Right atrium auricular region (tissue), 2 donors: ENCODE data around the gene ANKRD9. TPM values are rescaled to one million over a fixed set of nuclear protein-coding genes. Genes with fewer than 3 reads are reported as not detected.
A peak's percentile ranks its signal among the peaks of the same experiment; 100 is the strongest.

Experiments
- DNase-seq: peaks from one replicate; pipeline ENCODE4 v3.0.0-alpha.2; 2019; ENCODE audit warnings: low spot score
- H3K27ac ChIP-seq, 2 donors: fragments of 200-600 bp; sonication (generic); 1 replicate in 1 of 2; 2 replicates in 1 of 2; pipeline ENCODE4 v1.5.1; 2016 to 2019
- H3K27me3 ChIP-seq, 2 donors: fragments of 200-600 bp; sonication (generic); one replicate each; pipeline versions ENCODE4 v1.5.1 to v1.6.0; 2017 to 2019
- H3K36me3 ChIP-seq: fragments of 200-600 bp; sonication (generic); one replicate; pipeline ENCODE4 v1.5.1; 2016
- H3K4me1 ChIP-seq, 2 donors: fragments of 200-600 bp; sonication (generic); one replicate each; pipeline versions ENCODE4 v1.5.1 to v1.6.0; 2017 to 2019
- H3K4me3 ChIP-seq, 2 donors: fragments of 200-600 bp; sonication (generic); 1 replicate in 1 of 2; 2 replicates in 1 of 2; pipeline ENCODE4 v1.5.1; 2017 to 2019; ENCODE audit warnings: mild to moderate bottlenecking in 1 of 2, moderate library complexity in 1 of 2
- H3K9me3 ChIP-seq, 2 donors: fragments of 200-600 bp; sonication (generic); one replicate each; pipeline ENCODE4 v1.5.1; 2019
- total RNA-seq, 2 donors: library from RNA; depleted of rRNA; stranded (reverse); fragments of >200 nt; gene quantifications; one replicate each; pipeline ENCODE4 v1.1.0, GENCODE V29; 2016
- TF ChIP-seq, protein P1 (sequence below), 2 donors: fragments of 200-600 bp; sonication (generic); IDR thresholded peaks; one replicate each; pipeline ENCODE4 v1.5.1; 2019; ENCODE audit warnings: antibody characterized with exemption in 2 of 2

Gene ANKRD9
- total RNA-seq, 2 donors from 2014 or later, result 144 to 158 TPM

DNA sequence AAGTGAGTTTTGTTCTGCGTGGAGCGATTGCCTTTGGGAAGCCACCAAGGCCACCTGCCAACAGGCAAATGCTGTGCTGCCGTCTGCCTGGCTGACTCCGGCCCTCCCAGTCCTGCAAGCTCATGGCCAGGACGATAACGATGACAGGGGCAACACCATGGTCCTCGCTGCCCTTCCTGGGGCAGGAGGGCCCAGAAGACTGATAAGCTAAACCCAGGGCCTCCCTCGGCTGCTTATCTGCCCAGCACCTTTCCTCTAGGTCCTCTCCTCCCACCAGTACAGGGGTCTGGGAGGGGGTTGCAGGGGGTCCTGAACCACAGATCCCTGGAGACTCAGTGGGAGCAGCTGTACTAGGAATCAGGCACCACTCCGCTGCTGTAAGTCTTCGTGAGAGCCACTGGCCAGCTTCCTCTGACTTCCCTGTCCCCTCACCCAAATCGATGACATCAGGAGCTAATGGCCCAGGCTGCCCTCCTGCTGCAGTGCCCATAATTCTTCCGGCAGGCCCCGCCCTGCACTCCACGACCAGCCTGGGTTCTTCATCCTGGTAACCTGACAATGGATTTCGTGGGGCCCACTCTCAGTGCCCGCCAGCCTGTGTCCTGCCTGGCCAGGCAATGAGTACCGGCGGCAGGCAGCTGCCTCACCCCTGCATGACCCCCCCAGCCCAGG, 5.1 kb downstream of the ANKRD9 start:
- H3K4me1 ChIP-seq, result peaks cover 0 to 53% of the 10 kb centered on the region in 2 donors
- DNase-seq, result no peak
- no peak overlapping the region for H3K4me3 ChIP-seq
- peaks cover 11% of the 10 kb centered on the region for H3K36me3 ChIP-seq
- H3K27me3 ChIP-seq, result no peaks in the 10 kb centered on the region
- no peaks in the 10 kb centered on the region for H3K9me3 ChIP-seq
- TF ChIP-seq, protein P1, sequence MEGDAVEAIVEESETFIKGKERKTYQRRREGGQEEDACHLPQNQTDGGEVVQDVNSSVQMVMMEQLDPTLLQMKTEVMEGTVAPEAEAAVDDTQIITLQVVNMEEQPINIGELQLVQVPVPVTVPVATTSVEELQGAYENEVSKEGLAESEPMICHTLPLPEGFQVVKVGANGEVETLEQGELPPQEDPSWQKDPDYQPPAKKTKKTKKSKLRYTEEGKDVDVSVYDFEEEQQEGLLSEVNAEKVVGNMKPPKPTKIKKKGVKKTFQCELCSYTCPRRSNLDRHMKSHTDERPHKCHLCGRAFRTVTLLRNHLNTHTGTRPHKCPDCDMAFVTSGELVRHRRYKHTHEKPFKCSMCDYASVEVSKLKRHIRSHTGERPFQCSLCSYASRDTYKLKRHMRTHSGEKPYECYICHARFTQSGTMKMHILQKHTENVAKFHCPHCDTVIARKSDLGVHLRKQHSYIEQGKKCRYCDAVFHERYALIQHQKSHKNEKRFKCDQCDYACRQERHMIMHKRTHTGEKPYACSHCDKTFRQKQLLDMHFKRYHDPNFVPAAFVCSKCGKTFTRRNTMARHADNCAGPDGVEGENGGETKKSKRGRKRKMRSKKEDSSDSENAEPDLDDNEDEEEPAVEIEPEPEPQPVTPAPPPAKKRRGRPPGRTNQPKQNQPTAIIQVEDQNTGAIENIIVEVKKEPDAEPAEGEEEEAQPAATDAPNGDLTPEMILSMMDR (IDR thresholded peaks at IDR 0.05), result no peak
- H3K27ac ChIP-seq, result peak overlapping the region; percentile 82 to 85

DNA sequence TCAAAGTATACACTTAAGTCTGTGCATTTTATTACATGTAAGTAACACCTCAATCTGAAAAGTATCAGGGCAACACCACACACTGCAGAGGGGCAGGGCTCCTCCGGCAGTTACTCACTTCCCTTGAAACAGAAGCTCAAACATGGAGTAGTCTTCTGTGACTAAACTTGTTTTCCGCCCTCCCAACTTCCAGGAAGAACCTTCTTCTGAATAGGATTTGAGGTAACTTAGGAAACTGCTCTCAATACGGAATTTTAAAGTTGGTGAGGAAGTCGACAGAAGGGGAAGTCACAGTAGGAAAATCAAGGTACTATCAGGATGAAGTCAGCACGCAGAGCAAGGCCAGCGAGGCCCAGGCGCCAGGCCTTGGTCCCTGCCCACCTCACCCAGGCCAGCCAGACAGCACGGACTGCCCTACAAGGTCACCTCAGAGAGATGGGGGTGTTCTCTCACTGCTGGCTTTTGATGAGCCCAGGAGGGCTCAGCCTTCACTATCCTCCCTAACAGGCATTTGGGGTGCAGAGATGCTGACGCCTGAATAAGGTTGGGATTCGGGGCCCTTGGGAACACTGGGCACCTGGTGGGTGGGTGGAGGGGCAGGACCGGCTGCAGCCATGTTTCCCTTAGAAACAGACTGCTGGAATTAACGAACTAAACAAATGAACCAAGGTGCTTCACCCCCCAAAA, 5.8 kb downstream of the ANKRD9 start:
- H3K27ac ChIP-seq, result peak overlapping the region; percentile 82 to 85
- no peaks in the 10 kb centered on the region for H3K27me3 ChIP-seq
- TF ChIP-seq, protein P1 (IDR thresholded peaks at IDR 0.05), result no peak
- H3K36me3 ChIP-seq, result peaks cover 13% of the 10 kb centered on the region
- H3K4me3 ChIP-seq, result no peak overlapping the region
- H3K4me1 ChIP-seq, result peaks cover 0 to 55% of the 10 kb centered on the region in 2 donors
- no peaks in the 10 kb centered on the region for H3K9me3 ChIP-seq
- DNase-seq, result no peak

DNA sequence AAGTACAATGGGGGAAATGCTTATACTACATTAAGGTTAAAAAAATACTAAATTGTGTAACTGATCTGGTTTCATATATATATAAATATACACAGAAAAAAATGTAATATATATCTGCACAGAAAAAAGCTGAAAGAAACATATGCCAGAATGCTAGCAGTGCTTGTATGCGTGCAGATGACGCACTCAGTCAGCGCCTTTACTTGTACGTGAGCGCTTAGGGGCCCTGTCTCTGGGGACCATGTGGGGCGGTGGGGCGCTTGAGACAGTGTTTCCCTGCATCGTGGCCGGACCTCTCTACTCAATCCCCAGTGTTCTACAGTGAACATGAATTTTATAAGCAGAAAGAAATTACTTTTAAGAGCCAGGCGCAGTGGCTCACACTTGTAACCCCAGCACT, 7.0 kb downstream of the ANKRD9 start:
- Histone ChIP-seq H3K27ac (peak overlapping the region; percentile 82 to 93), H3K9me3 (no peaks in the 10 kb centered on the region), H3K4me1 (peaks cover 0 to 56% of the 10 kb centered on the region in 2 donors), H3K4me3 (no peak overlapping the region), H3K27me3 (no peaks in the 10 kb centered on the region), H3K36me3 (peaks cover 25% of the 10 kb centered on the region)
- DNase-seq, result no peak
- TF ChIP-seq, protein P1 (IDR thresholded peaks at IDR 0.05), result no peak

DNA sequence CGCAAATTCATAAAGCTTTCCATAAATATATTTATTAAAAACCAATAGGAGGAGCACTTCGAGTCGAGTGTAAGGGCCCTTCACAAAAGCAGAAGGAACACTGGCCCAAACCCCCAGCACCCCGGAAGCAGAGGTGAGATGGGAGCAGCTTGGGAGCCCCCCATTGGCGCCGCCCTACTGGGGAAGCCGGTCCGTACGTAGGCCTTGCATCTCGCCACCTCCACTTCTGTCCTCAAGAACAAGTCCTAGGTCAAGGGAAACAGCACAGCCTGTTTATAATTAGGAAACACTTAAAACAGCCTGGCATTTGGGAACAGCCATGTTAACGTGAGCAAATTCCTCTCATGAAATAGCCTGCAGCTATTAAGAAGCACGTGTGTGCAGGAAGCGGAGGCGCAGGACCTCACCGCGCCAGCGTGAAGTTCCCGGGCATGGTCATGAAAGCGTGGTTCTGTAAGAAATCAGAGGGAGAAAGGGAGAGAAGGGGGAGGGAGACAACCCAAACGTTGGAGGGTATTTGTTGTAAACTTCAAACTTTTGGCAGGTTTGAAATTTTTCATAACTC, 7.7 kb downstream of the ANKRD9 start:
- peaks cover 0 to 56% of the 10 kb centered on the region in 2 donors for H3K4me1 ChIP-seq
- DNase-seq, result no peak
- peaks cover 31% of the 10 kb centered on the region for H3K36me3 ChIP-seq

DNA sequence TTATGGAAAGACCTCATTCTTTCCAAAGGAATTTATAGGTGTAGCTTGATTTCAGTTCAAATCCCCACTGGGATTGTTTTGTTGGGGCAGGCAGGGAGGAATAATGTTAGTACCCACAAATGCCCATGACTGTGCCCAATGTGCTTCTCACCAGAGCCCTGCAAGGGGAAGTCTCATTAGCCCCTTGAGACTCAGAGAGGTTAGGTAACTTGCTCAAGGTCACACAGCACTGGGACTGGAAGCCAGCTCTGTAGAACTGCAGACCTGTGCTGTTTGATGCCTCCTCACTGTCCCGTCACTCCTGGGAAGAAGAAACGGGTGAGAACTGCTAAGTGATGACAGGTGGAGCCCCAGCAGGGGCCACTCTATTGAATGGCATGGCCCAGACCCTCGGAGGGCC, 8.9 kb downstream of the ANKRD9 start:
- Histone ChIP-seq H3K4me1 (peaks cover 0 to 56% of the 10 kb centered on the region in 2 donors), H3K36me3 (peaks cover 22% of the 10 kb centered on the region), H3K9me3 (no peaks in the 10 kb centered on the region), H3K4me3 (no peak overlapping the region), H3K27me3 (no peaks in the 10 kb centered on the region), H3K27ac (peak overlapping the region; percentile 82 to 93)
- no peak for DNase-seq
- TF ChIP-seq, protein P1 (IDR thresholded peaks at IDR 0.05), result no peak

More for the DNA sequence above, 7.7 kb downstream of the ANKRD9 start:
- H3K27me3 ChIP-seq, result no peaks in the 10 kb centered on the region
- no peaks in the 10 kb centered on the region for H3K9me3 ChIP-seq
- peak overlapping the region; percentile 82 to 93 for H3K27ac ChIP-seq
- TF ChIP-seq, protein P1 (IDR thresholded peaks at IDR 0.05), result no peak
- H3K4me3 ChIP-seq, result no peak overlapping the region
